ENCODE measurements around the gene KRT39. TPM values are rescaled to one million over a fixed set of nuclear protein-coding genes. Genes with fewer than 3 reads are reported as not detected.
"Not testable (repeated sequence)": the region's sequence is repeated elsewhere in the genome, so short reads cannot be mapped to it uniquely, and the experiment has no call there.

The KRT39 gene
- polyA plus RNA-seq, 3 donors, result not detected

DNA sequence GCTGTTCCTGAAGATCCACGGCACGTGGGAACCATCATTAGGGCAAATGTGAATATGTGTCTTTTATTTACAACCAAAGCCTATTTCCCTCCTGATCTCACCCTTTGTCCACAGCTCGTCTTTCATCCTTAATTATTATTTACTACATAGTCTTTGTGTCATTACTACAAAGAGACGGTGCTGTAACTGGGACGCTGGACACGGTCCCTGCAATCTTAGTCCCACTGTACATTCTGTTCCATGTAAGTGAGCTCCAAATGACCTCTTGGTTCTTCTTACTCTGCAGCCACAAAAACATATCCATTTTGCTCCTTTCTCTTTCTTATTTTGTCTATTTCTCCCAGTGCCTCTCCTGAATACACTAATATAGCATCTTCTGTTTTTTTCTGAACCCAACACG lies 16.6 kb downstream of the KRT39 start:
- no peak for DNase-seq (ENCODE audit: extremely low read depth in 1 of 11, low read depth in 9 of 11, low spot score in 4 of 11)

DNA sequence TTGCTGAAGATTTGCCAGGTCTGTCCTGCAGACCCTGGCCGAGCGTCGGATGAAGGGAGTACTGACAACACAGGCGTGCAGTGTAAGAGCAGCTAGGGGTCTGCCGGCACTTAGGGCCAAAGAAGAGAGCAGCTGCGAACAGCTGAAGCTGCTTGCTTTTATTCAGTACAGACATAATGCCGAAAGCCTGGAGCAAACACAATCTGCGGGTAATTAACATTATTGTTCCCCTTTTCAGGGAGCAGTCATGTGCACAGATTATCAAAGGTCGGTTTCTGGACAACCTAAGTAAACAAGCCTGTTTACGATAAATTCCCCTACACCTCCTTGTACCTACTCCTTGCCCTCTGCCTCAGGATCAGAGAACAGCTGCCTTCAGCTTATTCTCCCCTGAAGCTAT lies 17.3 kb downstream of the KRT39 start:
- DNase-seq (ENCODE audit: extremely low read depth in 1 of 11, low read depth in 9 of 11, low spot score in 4 of 11), result peak in 5 of 11 donors; percentile 12 to 46 (median 44)

DNA sequence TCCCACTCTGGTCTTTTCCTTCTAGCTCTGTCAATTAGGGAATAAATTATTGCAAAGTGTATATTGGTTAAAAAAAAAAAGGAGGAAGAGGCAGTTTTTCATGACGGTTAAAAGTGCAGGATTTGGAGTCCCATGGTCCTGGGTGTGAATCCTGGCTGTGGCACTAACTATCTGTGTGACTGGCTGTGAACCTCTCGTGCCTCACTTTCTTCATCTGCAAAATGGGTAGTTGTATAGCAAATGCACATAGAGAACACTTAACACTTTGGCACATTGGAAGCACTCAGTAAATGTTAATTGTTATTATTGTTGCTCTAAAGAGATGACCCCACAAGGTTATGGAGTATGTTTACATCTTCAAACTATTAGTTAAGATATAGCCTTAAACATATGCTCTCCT lies 18.8 kb downstream of the KRT39 start:
- no peak for DNase-seq (ENCODE audit: extremely low read depth in 1 of 11, low read depth in 9 of 11, low spot score in 4 of 11)

DNA sequence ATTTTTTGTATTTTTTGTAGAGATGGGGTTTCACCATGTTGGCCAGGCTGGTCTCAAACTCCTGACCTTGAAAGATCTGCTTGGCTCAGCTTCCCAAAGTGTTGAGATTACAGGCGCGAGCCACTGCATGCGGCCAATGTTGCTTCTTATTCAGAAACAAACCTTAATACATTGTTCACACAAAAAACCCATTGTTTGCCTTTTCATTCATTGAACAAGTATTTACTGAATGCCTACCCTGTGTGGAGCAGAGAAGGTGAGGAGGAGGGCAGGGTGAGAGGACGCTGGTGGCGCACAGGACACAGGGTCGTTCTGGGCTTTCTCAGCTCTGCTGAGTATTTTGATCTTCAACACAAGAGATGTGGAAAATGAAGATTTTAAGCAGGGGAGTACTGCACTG lies 21.3 kb downstream of the KRT39 start:
- no peak for DNase-seq (ENCODE audit: extremely low read depth in 1 of 11, low read depth in 9 of 11, low spot score in 4 of 11)

DNA sequence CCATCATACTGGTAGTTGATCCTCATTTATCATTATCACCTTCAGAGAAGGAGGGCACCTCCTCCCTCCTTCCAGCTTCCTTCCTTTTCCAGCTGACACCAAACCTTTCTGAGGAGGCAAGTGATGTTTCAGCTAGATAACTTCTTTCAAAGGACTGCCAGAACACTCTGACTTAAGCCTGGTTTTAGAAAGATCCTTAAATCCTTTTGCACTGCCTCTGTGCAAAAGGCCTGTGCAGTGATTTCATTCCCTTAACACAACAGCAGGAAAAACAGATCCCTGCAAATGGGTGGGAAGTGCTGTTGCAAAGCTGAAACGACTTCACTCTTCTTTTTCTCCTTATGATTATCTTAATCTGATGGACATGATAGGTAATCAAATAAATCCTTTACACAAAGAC lies 22.2 kb downstream of the KRT39 start:
- DNase-seq (ENCODE audit: extremely low read depth in 1 of 11, low read depth in 9 of 11, low spot score in 4 of 11), result no peak

DNA sequence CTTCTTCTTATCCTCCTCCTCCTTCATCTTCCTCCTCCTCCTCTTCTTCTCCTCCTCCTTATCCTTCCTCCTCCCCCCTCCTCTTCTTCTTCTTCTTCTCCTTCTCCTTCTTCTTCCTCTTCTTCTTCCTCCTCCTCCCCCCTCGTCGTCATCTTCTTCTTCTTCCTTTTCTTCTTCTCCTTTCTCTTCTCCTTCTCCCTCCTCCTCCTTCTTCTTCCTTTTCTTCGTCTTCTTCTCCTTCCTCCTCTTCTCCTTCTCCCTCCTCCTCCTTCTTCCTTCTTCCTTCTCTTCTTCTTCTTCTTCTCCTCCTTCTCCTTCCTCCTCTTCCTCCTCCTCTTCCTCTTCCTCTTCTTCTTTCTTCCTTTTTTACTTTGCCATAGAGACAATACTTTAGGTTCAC lies 24.2 kb downstream of the KRT39 start:
- no peak for DNase-seq (ENCODE audit: extremely low read depth in 1 of 11, low read depth in 9 of 11, low spot score in 4 of 11)

DNA sequence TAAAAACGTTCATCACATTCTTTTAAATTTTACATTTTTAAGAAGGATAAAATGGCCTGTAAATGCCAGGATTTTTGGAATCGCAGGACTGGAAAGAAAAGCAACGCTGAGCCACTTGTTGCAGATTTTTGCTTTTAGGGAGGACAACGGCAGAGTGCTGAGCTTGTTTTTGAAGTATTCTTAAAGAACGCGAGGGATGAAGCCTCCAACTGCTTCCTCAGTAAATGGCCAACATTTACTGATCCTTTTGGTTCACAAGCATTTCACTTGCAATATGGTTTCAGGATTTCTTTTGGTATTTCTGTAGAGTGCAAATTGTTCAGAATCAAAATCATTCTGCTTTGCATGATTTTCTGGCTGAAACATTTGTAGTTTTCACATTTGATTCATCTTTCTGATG lies 26.5 kb downstream of the KRT39 start:
- no peak for DNase-seq (ENCODE audit: extremely low read depth in 1 of 11, low read depth in 9 of 11, low spot score in 4 of 11)

DNA sequence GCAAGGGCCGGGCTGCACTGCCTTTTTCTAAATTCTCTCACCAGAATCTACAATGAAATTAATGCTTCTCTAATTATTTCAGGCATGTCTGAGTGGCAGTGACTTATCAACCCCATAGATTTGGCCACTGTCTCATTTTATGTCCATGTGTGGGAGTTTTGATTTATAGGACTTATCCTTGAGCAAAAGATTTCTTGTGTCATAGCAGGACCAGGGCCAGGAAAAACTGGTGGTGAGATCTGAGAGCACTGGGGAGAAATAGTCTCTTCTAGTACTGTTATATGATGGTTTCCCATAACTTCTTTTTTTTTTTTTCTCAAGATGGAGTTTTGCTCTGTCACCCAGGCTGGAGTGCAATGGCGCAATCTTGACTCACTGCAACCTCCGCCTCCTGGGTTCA lies 27.8 kb downstream of the KRT39 start:
- no peak for DNase-seq (ENCODE audit: extremely low read depth in 1 of 11, low read depth in 9 of 11, low spot score in 4 of 11)

DNA sequence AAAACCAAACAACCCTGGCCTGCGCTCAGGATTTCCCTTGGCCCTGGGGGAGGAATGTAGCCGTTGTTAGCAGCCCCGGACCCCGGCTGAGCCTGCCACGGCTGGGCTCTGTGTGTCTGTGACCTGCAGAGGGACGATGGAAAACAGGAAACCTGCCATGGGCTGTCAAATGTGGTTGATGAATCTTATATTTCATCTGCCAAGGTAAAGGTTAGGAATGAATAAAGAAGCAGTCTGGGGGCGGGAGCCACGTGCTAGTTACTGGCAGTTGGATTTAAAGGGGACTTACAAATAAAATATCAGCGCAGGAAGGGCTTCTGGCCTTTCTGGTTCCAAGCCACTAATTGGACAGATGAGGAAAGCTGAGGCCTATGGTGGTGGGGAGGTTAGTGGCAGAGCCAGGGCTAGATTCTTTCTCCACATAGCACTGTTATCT lies 29.3 kb downstream of the KRT39 start, which contains the start of gene KRT23:
KRT23 (minus strand) TSS at position 263 of the 436 bp plus-strand sequence. CDS start 1,043 bp downstream, outside the sequence.
- no peak for DNase-seq (ENCODE audit: extremely low read depth in 1 of 11, low read depth in 9 of 11, low spot score in 4 of 11)

DNA sequence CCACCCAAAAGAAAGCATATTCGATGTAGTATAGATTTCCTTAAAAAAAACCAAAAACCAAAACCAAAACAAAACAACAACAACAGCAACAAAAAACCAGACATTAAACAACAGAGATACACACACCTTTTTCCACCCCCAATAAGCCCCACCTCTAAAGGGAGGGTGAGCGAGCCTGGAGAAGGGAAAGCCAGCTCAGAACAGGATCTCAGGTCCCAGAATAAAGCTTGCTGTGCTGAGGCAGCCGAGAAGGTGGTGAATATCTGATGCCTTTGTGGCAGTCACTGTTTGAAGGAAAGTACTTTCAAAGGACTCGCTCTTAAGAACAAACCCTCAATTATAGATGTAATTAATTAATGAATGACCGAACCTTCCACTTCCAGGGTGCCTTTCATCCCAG lies 29.8 kb downstream of the KRT39 start:
- no peak for DNase-seq (ENCODE audit: extremely low read depth in 1 of 11, low read depth in 9 of 11, low spot score in 4 of 11)

DNA sequence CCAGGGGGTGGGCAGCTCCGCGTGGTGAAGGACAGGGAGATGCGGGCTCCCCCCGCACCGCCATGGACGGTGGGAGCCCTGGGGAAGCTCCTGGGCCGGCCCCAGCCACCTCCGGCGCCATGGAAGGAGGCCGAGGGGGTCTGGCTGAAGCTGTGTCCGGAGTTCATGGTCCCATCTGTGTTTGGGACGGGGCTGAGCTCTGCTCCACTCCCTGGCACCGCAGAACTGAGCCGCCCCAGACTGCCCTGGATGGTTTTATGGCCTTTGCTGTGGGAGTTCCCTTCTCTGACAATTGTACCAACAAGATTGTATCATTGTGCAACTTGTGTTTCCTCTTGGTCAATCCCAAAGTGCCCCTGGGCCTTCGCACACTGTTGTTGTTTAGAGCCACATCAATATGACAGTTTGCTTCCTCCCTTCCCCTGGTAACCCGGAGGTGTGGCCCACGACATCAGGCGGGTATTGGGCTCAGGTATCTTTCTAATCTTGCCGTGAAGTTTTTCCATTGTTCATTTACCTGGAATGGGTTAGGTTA lies 30.2 kb downstream of the KRT39 start:
- no peak for DNase-seq (ENCODE audit: extremely low read depth in 1 of 11, low read depth in 9 of 11, low spot score in 4 of 11)

DNA sequence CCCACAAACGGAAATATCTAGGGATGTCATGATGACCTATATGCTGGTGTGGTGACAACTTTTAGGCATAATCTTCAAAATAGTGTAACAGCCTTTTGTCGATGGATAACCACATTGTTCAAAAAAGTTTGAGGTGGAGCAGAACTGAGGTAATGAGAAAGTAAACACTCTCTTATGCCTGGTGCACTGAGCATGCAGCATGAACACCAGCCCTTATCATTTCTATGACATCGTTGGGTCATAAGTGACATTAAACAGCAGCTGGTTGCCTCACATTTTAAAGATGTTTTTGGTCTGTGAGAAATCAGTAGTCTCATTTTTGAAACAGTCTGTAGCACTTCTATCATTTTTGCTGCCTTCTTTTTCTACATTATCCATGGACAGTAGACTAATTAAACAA lies 31.1 kb downstream of the KRT39 start:
- no peak for DNase-seq (ENCODE audit: extremely low read depth in 1 of 11, low read depth in 9 of 11, low spot score in 4 of 11)

DNA sequence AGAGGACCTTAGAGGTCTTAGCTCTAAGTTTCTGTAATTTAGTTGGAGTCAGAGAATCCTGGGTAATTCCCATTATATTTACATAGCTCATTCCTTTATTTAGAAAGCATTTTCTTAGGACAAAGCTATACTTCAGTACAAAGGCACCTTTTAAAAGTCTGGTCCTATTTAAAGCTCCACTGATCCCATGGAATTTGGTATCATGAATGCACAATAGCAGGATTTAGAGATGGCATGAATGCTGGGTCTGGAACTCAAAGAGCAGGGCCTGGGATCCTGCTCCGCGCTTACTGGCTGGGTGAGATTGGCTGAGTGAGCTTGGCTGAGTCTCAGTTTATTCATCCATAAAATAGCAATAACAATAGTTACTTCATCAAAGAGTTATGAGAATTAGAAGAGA lies 34.1 kb downstream of the KRT39 start:
- DNase-seq (ENCODE audit: extremely low read depth in 1 of 11, low read depth in 9 of 11, low spot score in 4 of 11), result peak in 1 of 11 donors; percentile 43

DNA sequence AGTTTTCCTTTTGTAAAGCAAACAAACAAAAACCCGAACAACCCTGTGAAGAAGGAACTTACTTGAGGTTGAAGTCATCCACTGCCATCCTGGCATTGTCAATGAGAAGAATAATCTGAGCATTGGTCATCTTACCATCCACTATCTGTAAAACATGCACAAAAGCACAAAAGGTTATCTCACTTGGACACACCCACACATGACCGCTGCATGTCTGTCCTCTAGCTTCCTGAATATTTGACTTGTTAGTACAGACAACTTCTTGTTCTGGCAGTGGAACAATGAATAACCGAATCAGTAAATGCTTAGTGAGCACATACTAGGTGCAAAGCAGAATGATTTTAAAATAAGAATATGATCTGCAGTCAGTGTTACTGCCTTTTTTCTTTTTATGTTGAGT lies 35.4 kb downstream of the KRT39 start:
- DNase-seq (ENCODE audit: extremely low read depth in 1 of 11, low read depth in 9 of 11, low spot score in 4 of 11), result no peak

DNA sequence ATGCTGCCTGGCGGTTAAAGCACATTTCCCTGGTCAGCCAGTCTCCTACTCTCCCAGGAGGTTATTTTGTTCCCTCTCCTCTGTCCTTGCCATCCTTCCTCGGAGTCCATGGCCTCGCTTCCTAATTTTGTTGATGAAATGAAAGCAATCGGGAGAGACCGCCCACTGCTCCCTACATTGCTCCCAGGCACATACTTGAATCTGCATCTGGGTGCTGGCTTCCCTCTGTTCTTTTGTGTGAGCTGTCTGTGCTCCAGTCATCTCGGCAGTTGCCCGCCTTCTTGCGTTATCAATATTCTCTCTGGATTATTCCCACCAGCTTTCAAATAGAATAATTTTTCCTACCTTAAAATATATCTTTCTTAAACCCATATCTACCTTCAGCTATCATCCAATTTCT lies 40.4 kb downstream of the KRT39 start:
- DNase-seq (ENCODE audit: extremely low read depth in 1 of 11, low read depth in 9 of 11, low spot score in 4 of 11), result no peak

DNA sequence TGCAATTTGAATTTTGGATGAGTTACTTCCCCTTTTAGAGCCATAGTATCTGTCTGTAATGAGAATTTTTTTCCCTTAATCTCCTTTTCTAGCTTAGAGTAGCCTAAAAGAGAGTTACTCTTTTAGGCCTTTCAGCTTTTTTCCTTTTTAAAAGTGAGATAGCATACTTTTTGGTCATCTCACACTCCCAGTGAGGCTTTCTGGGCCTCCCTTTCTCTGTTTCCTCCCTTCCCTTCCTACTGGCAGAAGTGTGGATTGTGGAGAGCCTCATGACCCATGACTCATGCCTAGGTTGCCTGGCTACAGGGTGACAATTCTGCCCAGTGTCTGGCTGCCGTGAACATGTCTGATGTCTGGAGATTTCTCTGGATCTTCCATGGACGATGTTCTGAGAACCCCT lies 44.5 kb downstream of the KRT39 start:
- no peak for DNase-seq (ENCODE audit: extremely low read depth in 1 of 11, low read depth in 9 of 11, low spot score in 4 of 11)

DNA sequence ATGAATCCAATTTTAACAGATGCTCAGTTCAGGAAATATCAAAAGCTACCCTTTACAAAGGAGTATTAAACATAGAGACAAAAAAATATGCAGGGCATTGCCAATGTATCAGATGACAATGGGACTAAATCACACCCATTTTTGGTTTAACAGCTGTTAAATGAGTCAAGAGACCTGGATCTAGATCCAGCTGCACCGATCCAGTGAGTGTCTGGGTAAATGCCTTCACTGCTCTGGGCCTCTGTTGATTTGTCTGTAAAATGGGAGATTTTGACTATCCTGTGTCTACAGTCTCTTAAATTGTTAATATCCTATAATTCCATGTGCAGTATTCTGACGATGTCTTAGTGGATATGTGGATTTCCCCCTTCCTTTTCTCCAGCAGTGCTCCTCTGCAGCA lies 45.7 kb downstream of the KRT39 start:
- DNase-seq (ENCODE audit: extremely low read depth in 1 of 11, low read depth in 9 of 11, low spot score in 4 of 11), result no peak

DNA sequence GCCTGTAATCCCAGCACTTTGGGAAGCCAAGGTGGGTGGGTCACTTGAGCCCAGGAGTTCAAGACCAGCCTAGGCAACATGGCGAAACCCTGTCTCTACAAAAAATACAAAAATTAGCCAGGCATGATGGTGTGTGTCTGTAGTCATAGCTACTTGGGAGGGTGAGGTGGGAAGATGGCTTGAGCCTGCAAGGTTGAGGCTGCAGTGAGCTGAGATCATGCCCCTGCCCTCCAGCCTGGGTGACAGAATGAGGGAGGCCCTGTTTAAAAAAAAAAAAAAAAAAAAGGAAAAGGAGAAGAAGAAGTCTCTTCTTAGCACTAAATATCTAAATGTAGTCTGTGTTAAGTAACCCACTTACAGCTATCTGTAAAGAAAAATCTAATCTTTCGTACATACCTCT lies 49.6 kb downstream of the KRT39 start:
- not testable (repeated sequence) for DNase-seq (ENCODE audit: extremely low read depth in 1 of 11, low read depth in 9 of 11, low spot score in 4 of 11)

DNA sequence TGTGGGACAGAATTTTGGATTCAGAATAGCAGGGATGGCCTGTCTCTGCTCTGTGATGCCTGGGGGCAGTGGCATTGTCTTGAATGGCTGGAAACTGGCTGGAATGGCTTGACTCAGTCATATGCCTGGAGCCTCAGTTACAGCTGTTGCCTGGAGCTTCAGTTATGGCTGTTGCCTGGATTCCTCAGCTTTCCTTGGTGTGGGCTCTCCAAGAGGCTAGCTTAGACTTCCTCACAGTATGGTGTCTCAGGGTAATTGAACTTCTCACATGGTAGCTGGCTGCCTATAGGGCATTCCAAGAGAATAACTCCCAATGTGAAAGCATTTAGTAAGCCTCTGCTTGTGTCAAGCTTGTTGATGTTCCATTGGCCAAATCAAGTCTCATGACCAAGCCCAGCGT lies 50.4 kb downstream of the KRT39 start:
- no peak for DNase-seq (ENCODE audit: extremely low read depth in 1 of 11, low read depth in 9 of 11, low spot score in 4 of 11)

DNA sequence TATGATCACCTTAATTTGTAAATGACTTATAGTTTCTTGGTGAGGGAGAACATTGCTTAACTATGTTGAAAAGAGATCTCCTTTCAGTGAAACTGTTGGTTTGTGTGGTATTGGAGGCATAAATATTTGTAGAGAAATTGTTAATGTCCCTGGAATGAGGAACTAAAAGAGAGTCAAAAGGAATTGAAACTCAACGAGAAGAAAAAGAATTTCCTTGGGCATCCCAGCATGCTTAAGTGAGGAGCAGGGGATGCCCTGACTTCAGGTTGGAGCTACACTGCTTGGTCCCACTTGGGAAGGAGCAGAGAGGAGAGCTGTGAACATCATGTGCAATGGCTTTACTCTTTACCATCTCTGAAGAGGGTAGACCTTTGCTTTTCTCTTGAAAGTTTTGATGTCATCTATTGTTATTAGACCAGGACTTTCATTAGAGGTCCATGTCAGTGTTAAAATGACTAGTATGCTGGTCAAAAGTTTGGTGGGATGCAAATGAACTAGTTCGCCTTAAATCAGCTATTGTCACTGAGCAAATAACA lies 51.0 kb downstream of the KRT39 start:
- DNase-seq (ENCODE audit: extremely low read depth in 1 of 11, low read depth in 9 of 11, low spot score in 4 of 11), result no peak

DNA sequence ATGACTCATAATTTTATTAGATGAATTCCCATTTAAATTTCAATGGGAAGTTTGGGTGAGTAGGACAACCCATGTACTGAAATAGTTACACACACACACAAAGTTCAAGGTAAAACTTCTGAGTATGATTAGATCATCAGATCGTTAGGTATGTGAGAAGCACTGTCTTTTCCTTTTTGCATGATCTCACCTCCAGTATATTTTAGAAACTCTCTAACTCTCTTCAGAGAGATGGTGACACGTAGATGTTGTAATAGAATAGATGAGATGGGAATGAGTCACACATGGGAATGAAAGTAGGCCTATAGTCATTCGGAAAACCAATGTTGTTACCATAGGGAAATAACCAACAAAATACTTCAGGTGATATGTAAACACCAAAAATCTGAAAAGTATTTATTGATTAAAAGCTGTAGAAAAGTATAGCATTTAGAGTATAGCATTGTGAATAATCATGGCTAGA lies 51.5 kb downstream of the KRT39 start:
- DNase-seq (ENCODE audit: extremely low read depth in 1 of 11, low read depth in 9 of 11, low spot score in 4 of 11), result no peak

All from renal cortex interstitium (tissue), 11 donors.